HEK293T (cell line): ENCODE results near the gene IFNL4.

Source experiments
- CTCF ChIA-PET: fragments of 350-600 bp; formaldehyde crosslinking; extraction: SDS; loops from one replicate; lab custom pipeline; 2021; ENCODE audit warnings: antibody characterized with exemption, inconsistent platforms; lab: Yijun Ruan, JAX
- POLR2A ChIA-PET: fragments of 350-600 bp; formaldehyde crosslinking; extraction: SDS; loops from one replicate; lab custom pipeline; 2020; ENCODE audit warnings: antibody characterized with exemption, inconsistent platforms; lab: Yijun Ruan, JAX
- DNase-seq: peaks from one replicate; pipeline ENCODE4 v3.0.0; 2012; ENCODE audit warnings: mixed read lengths; ENCODE audit errors: extremely low spot score
- ARNT ChIP-seq: fragments of 450-650 bp; IDR thresholded peaks from 2 replicates; pipeline ENCODE4 v1.6.1; 2017; ENCODE audit warnings: mild to moderate bottlenecking
- BHLHE40 ChIP-seq: fragments of 450-650 bp; IDR thresholded peaks from 2 replicates; pipeline ENCODE4 v1.6.1; 2016; ENCODE audit warnings: mild to moderate bottlenecking, moderate library complexity, borderline replicate concordance
- CTBP1 ChIP-seq: fragments of 450-650 bp; IDR thresholded peaks from 2 replicates; pipeline ENCODE4 v1.6.1; 2016; ENCODE audit warnings: borderline replicate concordance
- ELF4 ChIP-seq: fragments of 450-650 bp; IDR thresholded peaks from 2 replicates; pipeline ENCODE4 v1.6.1; 2017; ENCODE audit warnings: antibody characterized with exemption
- FOXA1 ChIP-seq: fragments of 450-650 bp; IDR thresholded peaks from 2 replicates; pipeline ENCODE4 v1.6.1; 2016; ENCODE audit warnings: mild to moderate bottlenecking
- FOXK2 ChIP-seq: fragments of 450-650 bp; IDR thresholded peaks from 2 replicates; pipeline ENCODE4 v1.6.1; 2016; ENCODE audit warnings: mild to moderate bottlenecking
- FOXM1 ChIP-seq: fragments of 450-650 bp; IDR thresholded peaks from 2 replicates; pipeline ENCODE4 v1.6.1; 2017; ENCODE audit warnings: mild to moderate bottlenecking, borderline replicate concordance
- HDGF ChIP-seq: fragments of 450-650 bp; IDR thresholded peaks from 2 replicates; pipeline ENCODE4 v1.6.1; 2017; ENCODE audit warnings: antibody characterized with exemption, borderline replicate concordance
- L3MBTL2 ChIP-seq: fragments of 450-650 bp; conservative IDR thresholded peaks from 2 replicates; pipeline ENCODE4 v1.6.1; 2016; ENCODE audit warnings: mild to moderate bottlenecking
- LEF1 ChIP-seq: fragments of 450-650 bp; IDR thresholded peaks from 2 replicates; pipeline ENCODE4 v1.6.1; 2017; ENCODE audit warnings: mild to moderate bottlenecking, borderline replicate concordance
- NFRKB ChIP-seq: fragments of 450-650 bp; IDR thresholded peaks from 2 replicates; pipeline ENCODE4 v1.6.1; 2016; ENCODE audit warnings: mild to moderate bottlenecking, moderate library complexity
- SP1 ChIP-seq: fragments of 450-650 bp; IDR thresholded peaks from 2 replicates; pipeline ENCODE4 v1.6.1; 2017
- SUZ12 ChIP-seq: fragments of 450-650 bp; IDR thresholded peaks from 2 replicates; pipeline ENCODE4 v1.6.1; 2016; ENCODE audit warnings: mild to moderate bottlenecking
- TARDBP ChIP-seq: fragments of 450-650 bp; IDR thresholded peaks from 2 replicates; pipeline ENCODE4 v1.6.1; 2016
- ZNF384 ChIP-seq: fragments of 450-650 bp; IDR thresholded peaks from 2 replicates; pipeline ENCODE4 v1.6.1; 2016
- TF ChIP-seq, protein P1 (sequence below): fragments of 450-650 bp; IDR thresholded peaks from 2 replicates; pipeline ENCODE4 v1.6.1; 2016

Gene IFNL4

DNA sequence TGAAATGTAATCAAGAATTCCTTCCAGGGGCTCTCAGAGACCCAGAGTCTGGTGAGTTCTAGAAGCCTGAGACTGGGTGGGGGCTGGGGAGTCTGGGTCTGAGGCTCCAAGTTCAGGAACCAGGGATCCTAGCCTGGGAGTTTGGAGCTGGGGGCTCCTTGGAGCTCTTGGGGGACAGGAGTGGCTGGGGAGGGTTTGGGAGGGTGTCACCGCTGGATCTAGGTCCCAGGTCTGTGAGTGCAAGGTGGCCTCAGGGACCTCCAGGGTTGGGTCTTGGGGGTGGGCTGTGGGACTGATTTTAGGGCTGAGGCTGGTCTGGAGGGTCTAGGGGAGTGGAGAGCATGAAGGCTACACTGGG is 45.7 kb downstream of the IFNL4 start:
- POLR2A ChIA-PET = interaction anchor here (1.5 kb wide), 1 partner anchor 233 kb away, joined by 5 read pairs; the partner anchor contains the start of gene RPS16

DNA sequence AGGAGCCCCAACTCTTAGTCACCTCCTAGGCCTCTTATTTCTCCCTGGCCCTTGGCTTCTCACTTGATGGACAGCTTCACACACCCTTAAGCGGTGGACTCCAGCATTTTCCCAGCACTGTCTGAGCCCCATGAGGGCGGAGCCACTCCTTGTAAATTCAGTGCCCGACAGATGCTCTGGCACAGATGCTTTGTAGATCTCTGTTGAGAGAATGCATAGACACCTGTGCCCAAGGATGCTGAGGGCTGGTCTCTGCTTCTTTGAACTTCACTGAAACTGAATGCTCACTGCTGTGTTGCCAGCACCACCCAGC is 47.9 kb downstream of the IFNL4 start:
- no peak for DNase-seq
- ChIA-PET POLR2A (no interaction called here), CTCF (no interaction called here)
- no peak for TF ChIP-seq FOXA1
- no peak for TF ChIP-seq ARNT
- TF ChIP-seq ZNF384 = no peak
- no peak for TF ChIP-seq ELF4
- TF ChIP-seq HDGF = no peak
- TF ChIP-seq SUZ12 = no peak
- no peak for TF ChIP-seq L3MBTL2
- TF ChIP-seq FOXK2 = no peak
- TF ChIP-seq TARDBP = no peak
- no peak for TF ChIP-seq FOXM1
- TF ChIP-seq SP1 = no peak
- no peak for TF ChIP-seq NFRKB
- TF ChIP-seq LEF1 = no peak

More for the DNA sequence above, 45.7 kb downstream of the IFNL4 start:
- no peak for DNase-seq
- no peak for TF ChIP-seq CTBP1
- TF ChIP-seq SUZ12 = no peak
- no peak for TF ChIP-seq SP1
- no peak for TF ChIP-seq ZNF384
- no peak for TF ChIP-seq BHLHE40
- TF ChIP-seq FOXA1 = no peak
- no peak for TF ChIP-seq LEF1
- no peak for TF ChIP-seq FOXM1
- TF ChIP-seq, protein P1, sequence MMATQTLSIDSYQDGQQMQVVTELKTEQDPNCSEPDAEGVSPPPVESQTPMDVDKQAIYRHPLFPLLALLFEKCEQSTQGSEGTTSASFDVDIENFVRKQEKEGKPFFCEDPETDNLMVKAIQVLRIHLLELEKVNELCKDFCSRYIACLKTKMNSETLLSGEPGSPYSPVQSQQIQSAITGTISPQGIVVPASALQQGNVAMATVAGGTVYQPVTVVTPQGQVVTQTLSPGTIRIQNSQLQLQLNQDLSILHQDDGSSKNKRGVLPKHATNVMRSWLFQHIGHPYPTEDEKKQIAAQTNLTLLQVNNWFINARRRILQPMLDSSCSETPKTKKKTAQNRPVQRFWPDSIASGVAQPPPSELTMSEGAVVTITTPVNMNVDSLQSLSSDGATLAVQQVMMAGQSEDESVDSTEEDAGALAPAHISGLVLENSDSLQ = no peak
- TF ChIP-seq ARNT = no peak
- no peak for TF ChIP-seq FOXK2
- no peak for TF ChIP-seq HDGF
- no peak for TF ChIP-seq TARDBP
- no peak for TF ChIP-seq L3MBTL2
- TF ChIP-seq ELF4 = no peak
- CTCF ChIA-PET = no interaction called here

DNA sequence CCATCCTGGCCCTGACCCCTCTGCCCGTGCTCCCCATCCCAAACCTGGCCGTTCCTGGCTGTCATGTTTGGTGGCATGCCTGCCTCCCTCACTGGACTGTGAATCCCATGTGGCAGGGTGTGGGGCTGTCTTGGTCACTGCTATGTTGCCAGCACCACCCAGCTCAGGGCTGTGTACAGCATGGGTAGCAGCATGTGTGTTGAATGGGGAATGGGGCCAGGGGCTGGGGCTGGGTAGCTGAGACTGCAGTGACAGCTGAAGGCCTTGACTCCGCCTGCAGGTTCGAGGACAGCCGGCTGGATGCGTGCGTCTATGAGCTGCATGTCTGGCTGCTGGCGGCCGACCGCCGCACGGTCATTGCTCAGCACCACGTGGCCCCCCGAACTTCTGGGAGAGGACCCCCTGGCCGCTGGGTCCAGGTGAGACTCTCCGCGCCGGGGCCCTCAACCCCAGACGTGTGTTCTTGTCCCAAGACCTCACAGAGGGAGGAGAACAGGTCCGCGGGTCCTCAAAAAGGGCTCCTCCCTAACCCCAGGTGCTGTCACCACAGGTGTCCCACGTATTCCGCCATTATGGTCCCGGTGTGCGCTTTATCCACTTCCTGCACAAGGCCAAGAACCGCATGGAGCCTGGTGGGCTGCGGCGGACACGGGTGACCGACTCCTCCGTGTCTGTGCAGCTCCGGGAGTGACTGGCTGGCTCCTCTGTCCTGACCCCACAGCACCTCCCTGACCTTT is 48.4 kb downstream of the IFNL4 start:
- CTCF ChIA-PET = interaction anchor here (1.1 kb wide), 1 partner anchor 78 kb away, joined by 3 read pairs; no protein-coding TSS in a partner anchor
- DNase-seq = no peak
- POLR2A ChIA-PET = no interaction called here
- TF ChIP-seq ELF4 (no peak), L3MBTL2 (no peak), HDGF (no peak), FOXK2 (no peak)

DNA sequence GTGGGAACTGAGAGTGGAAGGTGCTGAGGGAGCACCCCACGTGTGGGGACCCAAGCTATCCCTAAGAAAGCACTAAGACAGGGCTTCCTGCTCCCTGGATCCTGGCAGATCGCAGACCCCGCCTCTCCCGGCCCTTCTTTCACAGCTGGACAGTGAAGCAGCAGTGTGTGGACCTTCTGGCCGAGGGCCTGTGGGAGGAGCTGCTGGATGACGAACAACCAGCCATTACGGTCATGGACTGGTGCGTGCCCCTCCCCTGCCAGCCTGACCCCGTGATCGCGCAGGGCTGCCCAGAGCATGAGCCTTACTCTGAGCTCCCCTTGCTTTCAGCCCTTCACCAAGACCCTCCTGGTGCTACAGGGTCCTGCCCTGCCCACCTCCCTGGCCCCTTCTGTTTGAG is 49.6 kb downstream of the IFNL4 start:
- DNase-seq = no peak
- POLR2A ChIA-PET = no interaction called here
- CTCF ChIA-PET = interaction anchor here (1.4 kb wide), 1 partner anchor 85 kb away, joined by 3 read pairs; no protein-coding TSS in a partner anchor
- TF ChIP-seq ELF4 (no peak), FOXM1 (no peak), SUZ12 (no peak), CTBP1 (no peak), LEF1 (no peak), FOXK2 (no peak), SP1 (no peak), FOXA1 (no peak), BHLHE40 (no peak), L3MBTL2 (no peak), TARDBP (no peak), HDGF (no peak), ZNF384 (no peak), ARNT (no peak)
- TF ChIP-seq, protein P1 = no peak

DNA sequence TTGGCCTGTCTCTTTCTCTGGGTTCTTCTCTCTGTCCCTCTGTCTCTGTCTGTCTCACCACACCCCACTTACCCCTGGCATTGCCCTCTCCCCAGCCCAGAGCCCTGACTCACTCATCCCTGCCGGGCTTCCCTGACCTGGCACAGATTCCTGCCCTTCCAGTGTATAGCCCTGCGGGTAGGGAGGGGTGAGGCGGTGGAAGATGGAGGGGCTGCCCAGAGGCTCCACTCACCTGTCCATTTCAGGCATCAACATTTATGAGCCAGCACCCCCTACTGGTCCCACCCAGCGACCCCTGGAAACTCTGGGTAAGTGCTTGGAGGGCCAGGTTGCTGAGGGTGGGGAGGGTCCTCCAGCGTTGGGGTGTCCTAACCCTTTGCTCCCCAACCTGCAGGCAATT is 50.8 kb downstream of the IFNL4 start:
- ChIA-PET POLR2A (no interaction called here), CTCF (no interaction called here)
- TF ChIP-seq ZNF384 (no peak), NFRKB (no peak), LEF1 (no peak), SUZ12 (no peak), ARNT (no peak), L3MBTL2 (no peak), BHLHE40 (no peak), SP1 (no peak), FOXK2 (no peak), TARDBP (no peak), ELF4 (no peak), FOXA1 (no peak)
- TF ChIP-seq, protein P1 = no peak
- no peak for DNase-seq

DNA sequence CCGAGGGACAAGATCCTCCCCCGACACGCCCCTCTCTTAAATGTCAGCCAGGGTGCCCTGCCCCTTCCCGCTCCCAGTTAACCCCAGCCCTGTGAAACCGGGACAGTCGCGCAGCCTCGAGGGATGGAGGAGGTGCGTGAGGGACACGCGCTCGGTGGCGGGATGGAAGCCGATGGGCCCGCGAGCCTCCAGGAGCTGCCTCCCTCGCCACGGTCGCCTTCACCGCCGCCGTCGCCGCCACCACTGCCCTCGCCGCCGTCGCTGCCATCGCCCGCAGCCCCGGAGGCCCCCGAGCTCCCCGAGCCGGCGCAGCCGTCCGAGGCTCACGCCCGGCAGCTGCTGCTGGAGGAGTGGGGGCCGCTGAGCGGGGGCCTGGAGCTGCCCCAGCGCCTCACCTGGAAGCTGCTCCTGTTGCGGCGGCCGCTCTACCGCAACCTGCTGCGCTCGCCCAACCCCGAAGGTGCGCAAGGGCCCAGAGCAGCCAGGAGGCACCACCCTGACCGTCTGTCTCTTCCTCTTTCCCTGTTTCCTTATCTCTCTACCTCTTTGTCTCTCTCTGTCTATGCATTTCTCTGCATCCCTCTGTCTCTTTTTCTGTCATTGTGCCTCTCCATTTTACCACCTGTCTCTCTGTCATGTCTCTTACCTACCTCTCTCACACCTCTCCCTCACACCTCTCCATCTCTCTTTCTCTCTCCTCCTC is 51.6 kb downstream of the IFNL4 start, which contains the start of gene NCCRP1:
TSS of gene NCCRP1 (plus strand) at position 105 of the 703 bp plus-strand sequence. CDS start at position 124, 19 bp downstream.
- no peak for TF ChIP-seq LEF1
- TF ChIP-seq FOXM1 = no peak
- no peak for TF ChIP-seq FOXK2
- TF ChIP-seq L3MBTL2 = no peak
- no peak for TF ChIP-seq CTBP1
- TF ChIP-seq BHLHE40 = no peak
- TF ChIP-seq ARNT = no peak
- no peak for TF ChIP-seq SUZ12
- no peak for TF ChIP-seq TARDBP
- TF ChIP-seq ELF4 = no peak
- ChIA-PET POLR2A (no interaction called here), CTCF (no interaction called here)
- no peak for DNase-seq
